HepG2 (cell line): Measurements from ENCODE around the gene CHL1.

Experiments
- YY1 ChIP-seq: IDR thresholded peaks from 2 replicates; pipeline ENCODE4 v1.6.1; 2011; ENCODE audit warnings: low read length, low read depth, moderate library complexity, mild to moderate bottlenecking; ENCODE audit not compliant: insufficient read depth, insufficient replicate concordance
- ZNF17 ChIP-seq: sonication (generic); formaldehyde crosslinking; IDR thresholded peaks from 2 replicates; pipeline ENCODE4 v1.5.0; 2020; ENCODE audit warnings: mild to moderate bottlenecking, missing genetic modification reagents

DNA sequence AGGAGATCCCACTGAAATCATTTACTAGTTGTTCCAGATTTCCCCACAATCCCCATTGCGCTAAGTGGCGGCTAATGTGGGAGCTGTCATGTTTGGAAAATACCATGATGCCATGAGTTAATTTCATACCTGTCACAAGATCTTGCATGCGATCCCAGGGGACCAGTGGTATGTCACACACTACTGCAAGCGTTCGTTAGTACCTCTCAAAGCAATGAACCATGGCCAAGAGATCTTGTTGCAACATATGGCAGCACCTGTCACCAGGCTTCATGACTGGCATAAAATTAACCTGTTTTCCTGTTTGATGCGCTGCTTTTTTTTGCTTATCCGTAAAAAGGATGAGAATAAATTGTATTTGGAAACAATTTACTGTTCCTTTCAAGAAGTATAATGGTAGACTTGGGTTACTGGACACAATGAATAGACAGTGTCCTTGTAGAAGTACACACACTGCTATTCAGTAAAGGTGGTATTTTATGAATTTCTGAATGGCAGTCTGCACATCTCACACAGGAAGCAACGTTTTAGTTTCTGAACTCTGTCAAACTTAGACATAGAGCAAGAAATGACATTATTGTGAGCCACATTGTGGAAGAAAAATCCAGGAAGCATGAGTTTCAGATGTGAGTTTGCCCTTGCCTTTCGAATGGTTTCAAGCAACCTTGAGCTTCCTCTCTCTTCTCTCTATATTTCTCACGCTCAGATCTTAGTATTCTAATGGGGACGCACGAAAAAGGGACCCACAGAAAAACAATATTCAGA lies 81.9 kb downstream of the CHL1 start:
- TF ChIP-seq ZNF17 (CRISPR knock-in tag) (no peak), YY1 (no peak)
